Measurements from ENCODE around the gene ATP13A2.
A peak's percentile ranks its signal among the peaks of the same experiment; 100 is the strongest.

The ATP13A2 gene

GRCh38 chr1:16989676-16990391 is 21.9 kb downstream of the ATP13A2 start:
- peaks cover 28% of the 10 kb centered on the region for H3K36me3 ChIP-seq (ENCODE audit: insufficient read depth, low read length)
- no peak overlapping the region for H2AFZ ChIP-seq (ENCODE audit: low read depth, low read length)
- H4K20me1 ChIP-seq (ENCODE audit: insufficient read depth, low read length), result no peaks in the 10 kb centered on the region; the same call in 1 of the 2 replicates
- no peak overlapping the region for H3K9ac ChIP-seq (ENCODE audit: low read depth, low read length)
- no peak overlapping the region for H3K4me2 ChIP-seq (ENCODE audit: insufficient read depth, low read length)
- H3K4me1 ChIP-seq (ENCODE audit: insufficient read depth, low read length), result no peaks in the 10 kb centered on the region
- no peak for ATAC-seq (ENCODE audit: insufficient read depth, low read depth)
- H3K9me3 ChIP-seq (ENCODE audit: insufficient read depth, low read length, severe bottlenecking), result no peaks in the 10 kb centered on the region
- no peak overlapping the region for H3K4me3 ChIP-seq (ENCODE audit: low read depth in 1 of 2, low read length in 2 of 2)
- H3K27me3 ChIP-seq (ENCODE audit: insufficient read depth, low read length, poor library complexity), result no peaks in the 10 kb centered on the region
- no peak for DNase-seq
- TF ChIP-seq CTCF (IDR thresholded peaks at IDR 0.05; ENCODE audit: borderline replicate concordance, extremely low read depth, low read length, poor library complexity, severe bottlenecking) (no peak), EZH2 (IDR thresholded peaks at IDR 0.05; ENCODE audit: borderline replicate concordance, low read depth, low read length, severe bottlenecking) (no peak)
- H3K79me2 ChIP-seq (ENCODE audit: insufficient read depth, low read length), result no peaks in the 10 kb centered on the region
- no peak overlapping the region for H3K27ac ChIP-seq (ENCODE audit: low read length)

GRCh38 chr1:16988210-16988609 is 23.5 kb downstream of the ATP13A2 start:
- no peak overlapping the region for H3K27ac ChIP-seq (ENCODE audit: low read length)
- H3K27me3 ChIP-seq (ENCODE audit: insufficient read depth, low read length, poor library complexity), result no peaks in the 10 kb centered on the region
- TF ChIP-seq EZH2 (IDR thresholded peaks at IDR 0.05; ENCODE audit: borderline replicate concordance, low read depth, low read length, severe bottlenecking) (no peak), CTCF (IDR thresholded peaks at IDR 0.05; ENCODE audit: borderline replicate concordance, extremely low read depth, low read length, poor library complexity, severe bottlenecking) (no peak)
- H3K36me3 ChIP-seq (ENCODE audit: insufficient read depth, low read length), result peaks cover 28% of the 10 kb centered on the region
- H3K4me1 ChIP-seq (ENCODE audit: insufficient read depth, low read length), result no peaks in the 10 kb centered on the region
- H3K4me3 ChIP-seq (ENCODE audit: low read depth in 1 of 2, low read length in 2 of 2), result no peak overlapping the region
- H2AFZ ChIP-seq (ENCODE audit: low read depth, low read length), result no peak overlapping the region
- DNase-seq, result no peak
- ATAC-seq (ENCODE audit: insufficient read depth, low read depth), result no peak
- H3K4me2 ChIP-seq (ENCODE audit: insufficient read depth, low read length), result no peak overlapping the region
- H4K20me1 ChIP-seq (ENCODE audit: insufficient read depth, low read length), result no peaks in the 10 kb centered on the region; the same call in 1 of the 2 replicates
- no peaks in the 10 kb centered on the region for H3K9me3 ChIP-seq (ENCODE audit: insufficient read depth, low read length, severe bottlenecking)
- no peaks in the 10 kb centered on the region for H3K79me2 ChIP-seq (ENCODE audit: insufficient read depth, low read length)
- no peak overlapping the region for H3K9ac ChIP-seq (ENCODE audit: low read depth, low read length)

- no peaks in the 10 kb centered on the region for H3K9me3 ChIP-seq (ENCODE audit: insufficient read depth, low read length, severe bottlenecking)
- peak; percentile 59; the same call in 2 of the 3 replicates for ATAC-seq (ENCODE audit: insufficient read depth, low read depth)
- no peaks in the 10 kb centered on the region; the same call in 1 of the 2 replicates for H4K20me1 ChIP-seq (ENCODE audit: insufficient read depth, low read length)
- no peaks in the 10 kb centered on the region for H3K4me1 ChIP-seq (ENCODE audit: insufficient read depth, low read length)
- DNase-seq, result no peak
- H3K9ac ChIP-seq (ENCODE audit: low read depth, low read length), result no peak overlapping the region
- no peak overlapping the region for H3K27ac ChIP-seq (ENCODE audit: low read length)
- H3K4me2 ChIP-seq (ENCODE audit: insufficient read depth, low read length), result no peak overlapping the region
- H3K36me3 ChIP-seq (ENCODE audit: insufficient read depth, low read length), result peaks cover 27% of the 10 kb centered on the region
- no peaks in the 10 kb centered on the region for H3K79me2 ChIP-seq (ENCODE audit: insufficient read depth, low read length)
- peak; percentile 66 for TF ChIP-seq CTCF (IDR thresholded peaks at IDR 0.05; ENCODE audit: borderline replicate concordance, extremely low read depth, low read length, poor library complexity, severe bottlenecking)
- no peak for TF ChIP-seq EZH2 (IDR thresholded peaks at IDR 0.05; ENCODE audit: borderline replicate concordance, low read depth, low read length, severe bottlenecking)
- H3K27me3 ChIP-seq (ENCODE audit: insufficient read depth, low read length, poor library complexity), result no peaks in the 10 kb centered on the region
- H2AFZ ChIP-seq (ENCODE audit: low read depth, low read length), result no peak overlapping the region
- no peak overlapping the region for H3K4me3 ChIP-seq (ENCODE audit: low read depth in 1 of 2, low read length in 2 of 2)
Observed at GRCh38 chr1:16986962-16987361, 24.8 kb downstream of the ATP13A2 start.

Data from DND-41 (cell line).